HPDE6-E6E7 (cell line): Measurements from ENCODE around the gene ART3.
"Not testable (repeated sequence)": the region's sequence is repeated elsewhere in the genome, so short reads cannot be mapped to it uniquely, and the experiment has no call there.

ENCODE experiments used
- DNase-seq: peaks from one replicate; pipeline ENCODE4 v3.0.0; 2011; ENCODE audit warnings: missing footprints; ENCODE audit errors: extremely low spot score

Gene ART3

GRCh38 chr4:76074468-76074867, at the start of gene ART3:
ART3 (plus strand) TSS chr4:76074709; CDS start chr4:76075890, 1,181 bp downstream.
- DNase-seq, result no peak

DNA sequence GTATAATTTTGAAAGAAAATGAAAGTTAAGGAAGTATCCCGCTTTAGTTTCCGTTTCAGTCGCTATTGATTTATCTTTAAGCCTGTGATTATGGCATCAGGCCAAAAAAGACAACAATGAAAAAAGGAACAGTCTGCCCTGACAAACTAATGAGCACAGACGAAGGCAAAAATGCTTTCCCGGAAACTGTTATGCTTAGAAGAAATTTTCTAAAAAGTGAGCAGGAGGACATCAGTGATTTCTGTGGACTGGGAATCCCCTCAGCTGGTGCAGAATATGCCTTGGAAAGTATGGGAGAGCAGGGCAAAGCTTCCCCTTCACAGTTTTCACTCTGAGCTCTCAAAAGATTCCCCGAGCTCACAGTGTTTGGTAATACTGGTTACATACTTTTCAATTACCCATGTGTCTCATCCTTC, 46.2 kb upstream of the ART3 start:
- no peak for DNase-seq

DNA sequence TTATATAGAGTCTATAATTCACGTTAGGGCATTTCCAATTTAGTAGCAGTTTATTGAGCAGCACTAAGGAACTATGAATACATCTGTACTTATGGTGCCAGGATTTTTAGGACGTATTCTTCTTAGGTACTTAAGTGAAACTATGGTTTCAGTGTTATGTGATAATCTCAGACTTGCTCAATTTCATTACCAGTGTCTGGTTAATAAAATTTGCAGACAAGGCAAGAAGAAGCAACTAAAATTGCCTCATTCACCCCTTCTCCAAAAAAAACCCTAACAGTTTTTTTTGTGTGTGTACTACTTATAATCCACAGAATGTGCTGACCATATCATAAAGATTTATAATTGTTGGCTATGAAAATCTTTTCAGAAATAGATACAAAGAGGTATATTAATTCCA, 45.2 kb upstream of the ART3 start:
- no peak for DNase-seq

GRCh38 chr4:76035141-76035540, 39.4 kb upstream of the ART3 start:
- DNase-seq, result no peak

GRCh38 chr4:76035799-76036380, 38.6 kb upstream of the ART3 start, which contains the start of gene CXCL11:
CXCL11 (minus strand) TSS chr4:76036070; CDS start chr4:76035987, 83 bp downstream.
- no peak for DNase-seq

GRCh38 chr4:76036855-76037254, 37.7 kb upstream of the ART3 start:
- DNase-seq, result no peak

DNA sequence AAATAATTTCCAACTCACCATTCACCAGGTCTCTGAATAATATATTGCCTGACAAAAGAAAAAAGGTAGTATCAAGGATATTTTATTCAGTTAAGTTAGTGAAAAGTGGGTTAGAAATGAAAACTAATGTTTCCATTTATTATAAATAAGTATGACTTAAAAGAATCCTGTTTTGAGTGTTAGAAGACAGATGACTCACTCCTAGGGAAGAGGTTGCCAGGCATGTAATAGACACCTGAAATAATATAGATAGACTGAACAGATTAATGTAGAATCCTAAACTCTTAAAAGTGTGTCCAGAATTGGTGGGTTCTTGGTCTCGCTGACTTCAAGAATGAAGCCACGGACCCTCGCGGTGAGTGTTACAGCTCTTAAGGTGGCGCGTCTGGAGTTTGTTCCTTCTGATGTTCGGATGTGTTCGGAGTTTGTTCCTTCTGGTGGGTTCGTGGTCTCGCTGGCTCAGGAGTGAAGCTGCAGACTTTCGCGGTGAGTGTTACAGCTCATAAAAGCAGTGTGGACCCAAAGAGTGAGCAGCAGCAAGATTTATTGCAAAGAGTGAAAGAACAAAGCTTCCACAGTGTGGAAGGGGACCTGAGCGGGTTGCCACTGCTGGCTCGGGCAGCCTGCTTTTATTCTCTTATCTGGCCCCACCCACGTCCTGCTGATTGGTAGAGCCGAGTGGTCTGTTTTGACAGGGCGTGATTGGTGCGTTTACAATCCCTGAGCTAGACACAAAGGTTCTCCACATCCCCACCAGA, 32.1 kb upstream of the ART3 start:
- peak; percentile 25 for DNase-seq

GRCh38 chr4:76043306-76043705, 31.2 kb upstream of the ART3 start:
- DNase-seq, result not testable (repeated sequence)

- DNase-seq, result not testable (repeated sequence)
Observed at GRCh38 chr4:76044686-76045085, 29.8 kb upstream of the ART3 start.

- DNase-seq, result not testable (repeated sequence)
Observed at GRCh38 chr4:76049860-76050416, 24.6 kb upstream of the ART3 start.

DNA sequence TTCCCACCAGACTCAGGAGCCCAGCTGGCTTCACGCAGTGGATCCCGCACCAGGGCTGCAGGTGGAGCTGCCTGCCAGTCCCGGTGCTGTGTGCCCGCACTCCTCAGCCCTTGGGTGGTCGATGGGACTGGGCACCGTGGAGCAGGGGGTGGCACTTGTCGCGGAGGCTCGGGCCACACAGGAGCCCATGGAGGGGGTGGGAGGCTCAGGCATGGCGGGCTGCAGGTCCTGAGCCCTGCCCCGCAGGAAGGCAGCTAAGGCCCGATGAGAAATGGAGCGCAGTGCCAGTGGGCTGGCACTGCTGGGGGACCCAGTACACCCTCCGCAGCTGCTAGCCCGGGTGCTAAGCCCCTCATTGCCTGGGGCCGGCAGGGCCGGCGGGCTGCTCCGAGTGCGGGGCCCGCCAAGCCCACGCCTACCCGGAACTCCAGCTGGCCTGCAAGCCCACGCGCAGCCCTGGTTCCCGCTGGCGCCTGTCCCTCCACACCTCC, 23.9 kb upstream of the ART3 start:
- DNase-seq, result not testable (repeated sequence)

GRCh38 chr4:76053730-76054129, 20.8 kb upstream of the ART3 start:
- DNase-seq, result no peak

GRCh38 chr4:76055016-76055415, 19.5 kb upstream of the ART3 start:
- DNase-seq, result no peak

DNA sequence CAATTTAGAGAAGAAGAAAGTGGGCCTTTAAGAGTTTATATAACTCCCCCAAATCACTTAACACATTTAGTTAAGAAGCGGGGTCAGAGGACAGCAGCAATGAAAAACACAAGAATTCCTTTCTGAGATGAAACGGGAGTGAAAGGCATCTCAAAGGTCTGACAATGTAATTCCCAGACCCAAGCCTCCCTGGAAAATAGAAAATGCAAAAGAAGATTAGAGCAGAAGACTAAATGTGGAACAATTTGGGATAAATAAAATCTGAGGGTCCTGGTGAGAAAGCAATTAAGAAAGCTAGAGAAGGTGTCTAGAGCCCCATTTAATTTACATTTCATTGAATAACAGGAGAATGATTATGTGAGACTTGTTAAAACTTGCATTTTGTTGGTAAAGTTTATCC, 19.1 kb upstream of the ART3 start:
- DNase-seq, result no peak

- DNase-seq, result no peak
Observed at GRCh38 chr4:76058302-76058701, 16.2 kb upstream of the ART3 start.

- no peak for DNase-seq
Observed at GRCh38 chr4:76058888-76059426, 15.6 kb upstream of the ART3 start.

GRCh38 chr4:76059750-76060149, 14.8 kb upstream of the ART3 start:
- DNase-seq, result peak; percentile 53

DNA sequence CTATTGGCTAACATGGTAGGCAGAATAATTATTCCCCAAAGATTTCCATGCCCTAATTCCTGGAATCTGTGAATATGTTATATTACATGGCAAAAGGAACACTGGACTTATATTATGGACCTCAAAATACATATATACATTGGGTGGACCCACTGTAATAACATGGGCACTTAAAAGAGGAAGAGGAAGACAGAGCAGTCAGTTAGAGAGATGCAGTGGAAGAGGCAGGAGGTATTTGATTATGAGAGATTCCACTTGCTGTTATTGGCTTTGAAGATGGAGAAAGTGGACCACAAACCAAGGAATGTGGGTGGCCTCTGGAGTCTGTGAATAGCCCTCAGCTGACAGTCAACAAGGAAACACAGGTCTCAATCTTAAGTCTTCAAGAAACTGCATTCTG, 14.0 kb upstream of the ART3 start:
- no peak for DNase-seq

DNA sequence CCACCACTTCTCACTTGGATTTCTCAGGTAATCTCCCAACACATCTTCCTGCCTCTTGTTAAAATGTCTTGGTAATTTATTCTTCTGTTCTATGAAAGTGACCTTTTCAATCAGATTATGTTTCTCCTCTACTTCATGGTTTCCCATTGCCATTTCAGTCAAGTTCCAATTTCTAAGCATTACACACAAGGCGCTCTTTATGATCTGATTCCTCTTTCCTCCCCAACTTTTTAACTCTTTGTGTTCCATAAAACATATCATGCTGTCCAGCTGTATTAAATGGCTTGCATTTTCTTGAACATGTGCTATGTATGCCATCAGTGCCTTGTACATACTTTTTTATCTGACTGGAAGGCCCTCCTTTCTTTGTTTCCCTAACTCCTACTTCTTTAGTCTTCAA, 13.1 kb upstream of the ART3 start:
- DNase-seq, result no peak

DNA sequence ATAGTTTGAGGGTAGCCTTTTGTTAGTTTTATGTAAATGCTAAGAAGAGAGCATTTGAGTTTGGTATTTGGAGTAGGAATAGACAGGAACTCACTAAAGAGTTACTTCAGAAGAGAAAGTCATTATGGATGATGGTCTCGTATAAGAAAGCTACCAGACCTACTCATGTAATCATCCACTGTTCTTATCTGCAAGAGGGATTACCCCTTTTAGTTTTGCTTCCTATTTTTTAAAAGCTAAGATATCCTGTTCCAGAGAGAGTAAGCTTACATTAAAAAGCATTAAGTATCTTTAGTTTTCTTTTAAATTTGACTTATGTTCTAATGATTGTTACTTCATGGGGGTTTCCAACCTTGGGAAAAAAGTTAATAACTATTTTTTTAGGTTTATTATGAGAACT, 12.5 kb upstream of the ART3 start:
- no peak for DNase-seq

- DNase-seq, result no peak
Observed at GRCh38 chr4:76066546-76066945, 8.0 kb upstream of the ART3 start.

DNA sequence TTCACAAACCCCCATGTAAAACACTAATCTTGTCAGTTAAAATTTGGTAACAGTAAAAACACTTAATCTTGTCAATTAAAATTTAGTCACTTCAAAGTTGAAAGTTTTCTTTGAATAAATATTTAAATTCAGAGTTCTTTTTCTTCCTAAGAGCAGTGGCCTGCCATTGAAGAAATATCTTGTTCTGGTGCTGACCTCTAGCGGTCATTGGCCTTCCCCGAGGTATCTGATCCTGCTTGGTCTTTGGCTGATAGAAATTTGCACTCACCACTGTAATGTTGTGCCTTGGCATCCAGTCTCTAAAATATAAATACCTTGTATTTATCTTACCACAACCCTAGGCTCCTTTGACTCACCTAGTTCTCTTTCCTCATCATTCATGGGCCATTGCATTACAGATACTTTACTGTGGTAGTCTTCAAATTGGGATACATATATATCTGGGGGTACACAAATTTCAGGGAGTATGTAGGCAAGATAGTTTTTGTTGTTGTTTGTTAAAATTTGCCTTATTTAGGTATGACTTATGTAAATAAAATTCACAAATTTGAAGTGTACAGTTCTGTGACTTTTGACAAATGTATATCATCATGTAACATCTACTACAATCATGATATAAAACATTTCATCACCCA, 6.7 kb upstream of the ART3 start:
- peak; percentile 58 for DNase-seq
